K562 (cell line): ENCODE results near the gene IFNG-AS1. TPM values are rescaled to one million over a fixed set of nuclear protein-coding genes. Genes with fewer than 3 reads are reported as not detected.

Experiments
- ARID1B ChIP-seq: fragments of 450-650 bp; IDR thresholded peaks from 2 replicates; pipeline ENCODE4 v1.6.1; 2016; ENCODE audit warnings: antibody characterized with exemption, mild to moderate bottlenecking, inconsistent platforms
- CC2D1A ChIP-seq: fragments of 450-650 bp; IDR thresholded peaks from 2 replicates; pipeline ENCODE4 v1.6.1; 2017; ENCODE audit warnings: mild to moderate bottlenecking
- GATAD2A ChIP-seq: fragments of 450-650 bp; IDR thresholded peaks from 2 replicates; pipeline ENCODE4 v1.6.1; 2017
- KDM5B ChIP-seq: fragments of 200-600 bp; sonication (generic); IDR thresholded peaks from 2 replicates; pipeline ENCODE4 v1.6.1; 2012; ENCODE audit warnings: low read depth, mild to moderate bottlenecking, moderate library complexity, low read length, control low read depth, inconsistent platforms; ENCODE audit not compliant: insufficient replicate concordance
- MAZ ChIP-seq, 2 experiments: fragments of 450-650 bp in 1 of 2; sonication (generic) in 1 of 2; formaldehyde crosslinking; IDR thresholded peaks in 1 of 2; conservative IDR thresholded peaks in 1 of 2; 2 replicates each; pipeline versions ENCODE4 v1.4.0 to v1.5.0; 2020; ENCODE audit warnings: mild to moderate bottlenecking in 1 of 2, missing genetic modification reagents in 1 of 2
- MEF2D ChIP-seq: conservative IDR thresholded peaks from 2 replicates; pipeline ENCODE4 v1.6.1; 2016; ENCODE audit warnings: low read depth, missing genetic modification characterization, missing compliant biosample characterization
- MTA2 ChIP-seq: fragments of 450-650 bp; IDR thresholded peaks from 2 replicates; pipeline ENCODE4 v1.6.1; 2016; ENCODE audit warnings: low read depth
- MTF1 ChIP-seq: fragments of 250-450 bp; sonication (Bioruptor Pico); IDR thresholded peaks from 2 replicates; pipeline ENCODE4 v1.9.0; 2021; ENCODE audit warnings: moderate library complexity, mild to moderate bottlenecking, inconsistent platforms, borderline replicate concordance
- NFE2 ChIP-seq: IDR thresholded peaks from 2 replicates; pipeline ENCODE4 v1.6.1; 2014; ENCODE audit warnings: antibody characterized with exemption, low read depth
- NR3C1 ChIP-seq: sonication (generic); formaldehyde crosslinking; IDR thresholded peaks from 2 replicates; pipeline ENCODE4 v1.8.1; 2022; ENCODE audit warnings: missing genetic modification reagents
- RAD21 ChIP-seq, 2 experiments: fragments of 250-450 bp in 1 of 2; fragments of 450-650 bp in 1 of 2; sonication (Bioruptor Pico) in 1 of 2; formaldehyde crosslinking in 1 of 2; IDR thresholded peaks in 1 of 2; conservative IDR thresholded peaks in 1 of 2; 2 replicates each; pipeline versions ENCODE4 v1.4.0 to v1.8.0; 2020 to 2022; ENCODE audit warnings: mild to moderate bottlenecking in 2 of 2, moderate library complexity in 1 of 2
- RUNX1 ChIP-seq: sonication (generic); IDR thresholded peaks from 2 replicates; pipeline ENCODE4 v1.6.1; 2016; ENCODE audit warnings: antibody characterized with exemption, low read depth
- SMAD4 ChIP-seq: fragments of 250-450 bp; sonication (Bioruptor Pico); conservative IDR thresholded peaks from 2 replicates; pipeline ENCODE4 v1.8.0; 2021; ENCODE audit warnings: inconsistent platforms, mild to moderate bottlenecking, moderate library complexity
- SMARCA4 ChIP-seq: fragments of 450-650 bp; IDR thresholded peaks from 2 replicates; pipeline ENCODE4 v1.6.1; 2016
- SNIP1 ChIP-seq: fragments of 450-650 bp; IDR thresholded peaks from 2 replicates; pipeline ENCODE4 v1.7.1; 2017; ENCODE audit warnings: low read depth, mild to moderate bottlenecking
- SRSF1 ChIP-seq: fragments of 200-400 bp; formaldehyde crosslinking; IDR thresholded peaks from 2 replicates; pipeline ENCODE4 v1.6.1; 2017; ENCODE audit warnings: mild to moderate bottlenecking, low read depth, low read length, moderate library complexity
- STAT5B ChIP-seq: fragments of 250-450 bp; sonication (Bioruptor Pico); IDR thresholded peaks from 2 replicates; pipeline ENCODE4 v1.8.0; 2021; ENCODE audit warnings: mild to moderate bottlenecking, inconsistent platforms
- ZBTB17 ChIP-seq: fragments of 450-650 bp; formaldehyde crosslinking; IDR thresholded peaks from 2 replicates; pipeline ENCODE4 v1.4.0; 2020; ENCODE audit warnings: mild to moderate bottlenecking
- ZBTB7A ChIP-seq: IDR thresholded peaks from 2 replicates; pipeline ENCODE4 v1.6.1; 2011; ENCODE audit warnings: low read depth, mild to moderate bottlenecking, low read length, moderate library complexity, borderline replicate concordance; ENCODE audit not compliant: control insufficient read depth
- ZNF586 ChIP-seq: fragments of 450-650 bp; formaldehyde crosslinking; conservative IDR thresholded peaks from 2 replicates; pipeline ENCODE4 v1.4.0; 2020; ENCODE audit warnings: mild to moderate bottlenecking, moderate library complexity
- polyA plus RNA-seq, 8 experiments: library from polyadenylated mRNA; depleted of rRNA in 4 of 8; stranded (reverse) in 5 of 8; unstranded in 3 of 8; fragments of >200 nt; fragmentation: Nextera tagmentation in 2 of 8; fragmentation: Illumina TruSeq in 1 of 8; extraction: Ambion mirVana in 2 of 8; extraction: Trizol in 1 of 8; gene quantifications; 2 replicates each; pipeline versions ENCODE4 v1.2.1 to v1.2.3, GENCODE V29; 2011 to 2014; ENCODE audit warnings: inconsistent platforms in 1 of 8, missing spikeins in 1 of 8
- total RNA-seq, 7 experiments: library from RNA; depleted of rRNA in 6 of 7; stranded (reverse); fragments of >200 nt in 6 of 7; fragmentation: Illumina TruSeq in 2 of 7; extraction: Trizol in 2 of 7; gene quantifications; 2 replicates each; pipeline versions ENCODE4 v1.2.1 to v1.2.3, GENCODE V29; 2011 to 2021; ENCODE audit warnings: low replicate concordance in 1 of 7
- TF ChIP-seq, protein P1 (sequence below): fragments of 200-600 bp; sonication (generic); IDR thresholded peaks from one replicate; pipeline ENCODE4 v1.6.1; 2012; ENCODE audit warnings: mild to moderate bottlenecking, low read depth, low read length, inconsistent platforms

Gene IFNG-AS1
- total and polyA plus RNA-seq, 9 of the 15 experiments (the other 6 are each of a cell fraction or from before 2014, with no cell fraction given): not detected

- TF ChIP-seq SMARCA4 (peak; percentile 45; the same call in 1 of the 2 replicates), NR3C1 (no peak), MTA2 (peak; percentile 37; the same call in 1 of the 2 replicates), STAT5B (CRISPR knock-in tag) (no peak), ZBTB7A (peak; percentile 49; the same call in 1 of the 2 replicates), CC2D1A (no peak), MAZ (CRISPR knock-in tag; conservative IDR thresholded peaks at IDR 0.05 in 1 of 2, IDR thresholded peaks at IDR 0.05 in 1 of 2) (no peak), SRSF1 (no peak), KDM5B (no peak), SNIP1 (no peak), RUNX1 (no peak), NFE2 (peak; percentile 24; the same call in 1 of the 2 replicates), GATAD2A (no peak), MTF1 (no peak), ZBTB17 (CRISPR knock-in tag) (no peak), ZNF586 (CRISPR knock-in tag) (no peak), ARID1B (peak; percentile 87), SMAD4 (CRISPR knock-in tag) (no peak), MEF2D (tag) (no peak), RAD21 (CRISPR knock-in tag; conservative IDR thresholded peaks at IDR 0.05 in 1 of 2, IDR thresholded peaks at IDR 0.05 in 1 of 2) (no peak)
- TF ChIP-seq, protein P1, sequence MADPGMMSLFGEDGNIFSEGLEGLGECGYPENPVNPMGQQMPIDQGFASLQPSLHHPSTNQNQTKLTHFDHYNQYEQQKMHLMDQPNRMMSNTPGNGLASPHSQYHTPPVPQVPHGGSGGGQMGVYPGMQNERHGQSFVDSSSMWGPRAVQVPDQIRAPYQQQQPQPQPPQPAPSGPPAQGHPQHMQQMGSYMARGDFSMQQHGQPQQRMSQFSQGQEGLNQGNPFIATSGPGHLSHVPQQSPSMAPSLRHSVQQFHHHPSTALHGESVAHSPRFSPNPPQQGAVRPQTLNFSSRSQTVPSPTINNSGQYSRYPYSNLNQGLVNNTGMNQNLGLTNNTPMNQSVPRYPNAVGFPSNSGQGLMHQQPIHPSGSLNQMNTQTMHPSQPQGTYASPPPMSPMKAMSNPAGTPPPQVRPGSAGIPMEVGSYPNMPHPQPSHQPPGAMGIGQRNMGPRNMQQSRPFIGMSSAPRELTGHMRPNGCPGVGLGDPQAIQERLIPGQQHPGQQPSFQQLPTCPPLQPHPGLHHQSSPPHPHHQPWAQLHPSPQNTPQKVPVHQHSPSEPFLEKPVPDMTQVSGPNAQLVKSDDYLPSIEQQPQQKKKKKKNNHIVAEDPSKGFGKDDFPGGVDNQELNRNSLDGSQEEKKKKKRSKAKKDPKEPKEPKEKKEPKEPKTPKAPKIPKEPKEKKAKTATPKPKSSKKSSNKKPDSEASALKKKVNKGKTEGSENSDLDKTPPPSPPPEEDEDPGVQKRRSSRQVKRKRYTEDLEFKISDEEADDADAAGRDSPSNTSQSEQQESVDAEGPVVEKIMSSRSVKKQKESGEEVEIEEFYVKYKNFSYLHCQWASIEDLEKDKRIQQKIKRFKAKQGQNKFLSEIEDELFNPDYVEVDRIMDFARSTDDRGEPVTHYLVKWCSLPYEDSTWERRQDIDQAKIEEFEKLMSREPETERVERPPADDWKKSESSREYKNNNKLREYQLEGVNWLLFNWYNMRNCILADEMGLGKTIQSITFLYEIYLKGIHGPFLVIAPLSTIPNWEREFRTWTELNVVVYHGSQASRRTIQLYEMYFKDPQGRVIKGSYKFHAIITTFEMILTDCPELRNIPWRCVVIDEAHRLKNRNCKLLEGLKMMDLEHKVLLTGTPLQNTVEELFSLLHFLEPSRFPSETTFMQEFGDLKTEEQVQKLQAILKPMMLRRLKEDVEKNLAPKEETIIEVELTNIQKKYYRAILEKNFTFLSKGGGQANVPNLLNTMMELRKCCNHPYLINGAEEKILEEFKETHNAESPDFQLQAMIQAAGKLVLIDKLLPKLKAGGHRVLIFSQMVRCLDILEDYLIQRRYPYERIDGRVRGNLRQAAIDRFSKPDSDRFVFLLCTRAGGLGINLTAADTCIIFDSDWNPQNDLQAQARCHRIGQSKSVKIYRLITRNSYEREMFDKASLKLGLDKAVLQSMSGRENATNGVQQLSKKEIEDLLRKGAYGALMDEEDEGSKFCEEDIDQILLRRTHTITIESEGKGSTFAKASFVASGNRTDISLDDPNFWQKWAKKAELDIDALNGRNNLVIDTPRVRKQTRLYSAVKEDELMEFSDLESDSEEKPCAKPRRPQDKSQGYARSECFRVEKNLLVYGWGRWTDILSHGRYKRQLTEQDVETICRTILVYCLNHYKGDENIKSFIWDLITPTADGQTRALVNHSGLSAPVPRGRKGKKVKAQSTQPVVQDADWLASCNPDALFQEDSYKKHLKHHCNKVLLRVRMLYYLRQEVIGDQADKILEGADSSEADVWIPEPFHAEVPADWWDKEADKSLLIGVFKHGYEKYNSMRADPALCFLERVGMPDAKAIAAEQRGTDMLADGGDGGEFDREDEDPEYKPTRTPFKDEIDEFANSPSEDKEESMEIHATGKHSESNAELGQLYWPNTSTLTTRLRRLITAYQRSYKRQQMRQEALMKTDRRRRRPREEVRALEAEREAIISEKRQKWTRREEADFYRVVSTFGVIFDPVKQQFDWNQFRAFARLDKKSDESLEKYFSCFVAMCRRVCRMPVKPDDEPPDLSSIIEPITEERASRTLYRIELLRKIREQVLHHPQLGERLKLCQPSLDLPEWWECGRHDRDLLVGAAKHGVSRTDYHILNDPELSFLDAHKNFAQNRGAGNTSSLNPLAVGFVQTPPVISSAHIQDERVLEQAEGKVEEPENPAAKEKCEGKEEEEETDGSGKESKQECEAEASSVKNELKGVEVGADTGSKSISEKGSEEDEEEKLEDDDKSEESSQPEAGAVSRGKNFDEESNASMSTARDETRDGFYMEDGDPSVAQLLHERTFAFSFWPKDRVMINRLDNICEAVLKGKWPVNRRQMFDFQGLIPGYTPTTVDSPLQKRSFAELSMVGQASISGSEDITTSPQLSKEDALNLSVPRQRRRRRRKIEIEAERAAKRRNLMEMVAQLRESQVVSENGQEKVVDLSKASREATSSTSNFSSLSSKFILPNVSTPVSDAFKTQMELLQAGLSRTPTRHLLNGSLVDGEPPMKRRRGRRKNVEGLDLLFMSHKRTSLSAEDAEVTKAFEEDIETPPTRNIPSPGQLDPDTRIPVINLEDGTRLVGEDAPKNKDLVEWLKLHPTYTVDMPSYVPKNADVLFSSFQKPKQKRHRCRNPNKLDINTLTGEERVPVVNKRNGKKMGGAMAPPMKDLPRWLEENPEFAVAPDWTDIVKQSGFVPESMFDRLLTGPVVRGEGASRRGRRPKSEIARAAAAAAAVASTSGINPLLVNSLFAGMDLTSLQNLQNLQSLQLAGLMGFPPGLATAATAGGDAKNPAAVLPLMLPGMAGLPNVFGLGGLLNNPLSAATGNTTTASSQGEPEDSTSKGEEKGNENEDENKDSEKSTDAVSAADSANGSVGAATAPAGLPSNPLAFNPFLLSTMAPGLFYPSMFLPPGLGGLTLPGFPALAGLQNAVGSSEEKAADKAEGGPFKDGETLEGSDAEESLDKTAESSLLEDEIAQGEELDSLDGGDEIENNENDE: no peak
These were observed 49.4 kb downstream of the IFNG-AS1 start (continued) for GRCh38 chr12:68038650-68039049.
